Breast epithelium (tissue), 3 donors: ENCODE measurements around the gene MSANTD3.

Experiments
- CTCF ChIP-seq, 3 donors: fragments of 450-650 bp; IDR thresholded peaks; one replicate each; pipeline ENCODE4 v1.5.1; 2016 to 2017; ENCODE audit warnings: antibody characterized with exemption in 3 of 3, mild to moderate bottlenecking in 3 of 3, moderate library complexity in 3 of 3
- POLR2A ChIP-seq: fragments of 450-650 bp; IDR thresholded peaks from one replicate; pipeline ENCODE4 v1.6.1; 2016; ENCODE audit warnings: antibody characterized with exemption, mild to moderate bottlenecking, moderate library complexity

DNA sequence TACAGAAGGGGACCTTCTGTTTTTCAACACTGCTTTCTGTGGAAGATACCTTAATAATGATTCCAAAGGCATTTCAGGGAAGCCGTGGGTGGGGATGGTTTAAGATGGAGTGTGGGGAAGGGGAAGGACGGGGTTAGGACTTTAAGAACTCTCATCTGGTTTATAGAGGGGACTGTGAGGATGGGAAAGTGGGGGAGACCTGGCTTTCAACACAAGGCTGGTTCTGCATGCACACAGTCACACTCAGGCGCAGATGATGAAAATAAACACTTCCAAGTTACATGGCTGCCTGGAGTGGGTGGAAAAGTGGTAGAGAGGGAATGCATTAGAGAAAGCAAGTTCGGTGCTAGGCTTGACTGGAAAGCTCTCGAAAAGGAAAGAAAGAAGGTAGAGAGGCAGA, 4.9 kb downstream of the MSANTD3 start:
- TF ChIP-seq CTCF (IDR thresholded peaks at IDR 0.05) (no peak), POLR2A (no peak)
